ENCODE data around the gene CCDC169. TPM values are rescaled to one million over a fixed set of nuclear protein-coding genes. Genes with fewer than 3 reads are reported as not detected.

CCDC169 gene
- total RNA-seq, 2 donors from 2014 or later = not detected

DNA sequence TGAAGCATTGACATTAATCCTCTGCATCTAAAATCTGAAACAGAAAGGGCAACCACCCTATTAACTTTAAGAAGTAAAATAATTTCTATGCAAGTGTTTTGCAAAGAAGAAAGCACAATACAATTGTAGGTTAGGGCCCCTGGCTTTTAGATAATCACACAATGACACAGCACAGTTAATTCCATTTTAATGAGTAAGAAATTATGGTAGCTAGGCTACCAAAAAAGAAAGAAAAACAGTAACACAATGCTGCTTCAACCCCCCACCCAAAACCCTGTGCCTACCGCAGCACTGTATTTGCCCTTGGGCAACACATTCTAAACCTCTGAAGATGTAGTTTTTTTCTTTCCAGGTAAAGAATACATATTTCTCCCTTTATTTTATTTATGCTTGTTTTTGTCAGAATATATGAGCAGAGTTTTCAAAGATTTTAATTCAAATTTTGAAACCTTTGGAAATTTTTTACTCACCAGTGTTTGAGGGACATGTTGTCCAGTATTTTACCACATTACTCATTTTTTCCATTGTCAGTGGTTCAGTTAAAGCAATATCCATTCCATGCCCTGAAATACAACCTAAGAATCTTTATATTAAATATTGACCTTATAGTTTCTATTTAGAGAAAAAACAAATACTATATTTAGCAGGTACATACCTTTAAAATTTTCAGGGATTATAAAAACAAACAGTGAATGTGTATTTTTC lies 104.3 kb downstream of the CCDC169 start:
- ATAC-seq = no peak
- peaks cover 3% of the 10 kb centered on the region for H3K4me1 Mint-ChIP-seq
- no peaks in the 10 kb centered on the region for H3K9me3 ChIP-seq (ENCODE audit: control insufficient read depth, low read length, poor library complexity, severe bottlenecking)
- peaks cover 2% of the 10 kb centered on the region for H3K36me3 Mint-ChIP-seq (ENCODE audit: low read depth)
- H3K27ac Mint-ChIP-seq = no peak overlapping the region
- no peak overlapping the region for H3K4me3 Mint-ChIP-seq
- peaks cover 21% of the 10 kb centered on the region for H3K27me3 Mint-ChIP-seq
- no peak for DNase-seq

GRCh38 chr13:36192166-36192565 lies 105.4 kb downstream of the CCDC169 start:
- H3K4me1 Mint-ChIP-seq = peaks cover 2% of the 10 kb centered on the region
- no peak overlapping the region for H3K4me3 Mint-ChIP-seq
- peaks cover 12% of the 10 kb centered on the region for H3K27me3 Mint-ChIP-seq
- peaks cover 2% of the 10 kb centered on the region for H3K36me3 Mint-ChIP-seq (ENCODE audit: low read depth)
- DNase-seq (no peak), ATAC-seq (no peak)
- H3K27ac Mint-ChIP-seq = no peak overlapping the region
- no peaks in the 10 kb centered on the region for H3K9me3 ChIP-seq (ENCODE audit: control insufficient read depth, low read length, poor library complexity, severe bottlenecking)

DNA sequence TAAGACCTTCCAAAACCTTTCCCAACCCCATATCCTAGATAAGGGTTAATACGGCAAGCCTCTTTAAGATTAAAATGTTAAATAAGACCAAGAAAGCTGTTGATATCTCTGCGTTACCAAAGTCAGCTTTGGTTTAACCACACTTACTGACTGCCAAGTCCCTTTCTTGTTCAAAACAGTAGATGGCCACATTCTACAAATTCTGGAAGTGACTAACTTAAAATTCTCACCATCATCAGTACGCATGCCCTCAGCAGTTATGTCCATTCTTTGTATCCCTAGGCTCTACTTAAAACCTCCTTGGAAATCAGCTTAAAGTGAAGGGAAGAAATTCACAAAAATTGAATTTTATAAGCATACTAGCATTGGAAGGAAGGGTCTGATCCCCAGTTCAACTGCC lies 106.8 kb downstream of the CCDC169 start:
- peaks cover 2% of the 10 kb centered on the region for H3K36me3 Mint-ChIP-seq (ENCODE audit: low read depth)
- no peak overlapping the region for H3K4me3 Mint-ChIP-seq
- no peaks in the 10 kb centered on the region for H3K4me1 Mint-ChIP-seq
- peaks cover 7% of the 10 kb centered on the region for H3K27me3 Mint-ChIP-seq
- H3K9me3 ChIP-seq (ENCODE audit: control insufficient read depth, low read length, poor library complexity, severe bottlenecking) = no peaks in the 10 kb centered on the region
- ATAC-seq = no peak
- H3K27ac Mint-ChIP-seq = no peak overlapping the region
- no peak for DNase-seq

DNA sequence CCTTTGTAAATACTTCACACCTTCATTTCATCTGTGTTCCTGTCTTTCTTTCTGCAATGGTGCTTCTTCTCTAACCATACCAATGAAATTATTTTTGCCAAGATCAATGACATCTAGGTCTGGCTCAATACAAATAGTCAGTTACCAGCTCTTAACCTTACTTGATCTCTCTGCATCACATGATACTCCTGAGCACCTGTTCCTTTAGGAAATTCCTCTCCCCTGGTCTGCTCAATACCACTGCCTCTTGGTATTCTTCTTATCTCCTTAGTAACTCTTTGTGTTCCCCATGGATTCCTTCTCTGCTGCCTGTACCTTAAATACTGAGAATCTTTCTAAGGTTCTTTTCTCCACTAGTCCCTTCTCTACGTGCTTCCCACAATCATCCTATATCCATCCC lies 109.2 kb downstream of the CCDC169 start:
- H3K9me3 ChIP-seq (ENCODE audit: control insufficient read depth, low read length, poor library complexity, severe bottlenecking) = no peaks in the 10 kb centered on the region
- H3K27ac Mint-ChIP-seq = no peak overlapping the region
- no peaks in the 10 kb centered on the region for H3K4me1 Mint-ChIP-seq
- no peak overlapping the region for H3K4me3 Mint-ChIP-seq
- DNase-seq (no peak), ATAC-seq (no peak)
- H3K27me3 Mint-ChIP-seq = peaks cover 7% of the 10 kb centered on the region
- peaks cover 2% of the 10 kb centered on the region for H3K36me3 Mint-ChIP-seq (ENCODE audit: low read depth)

- no peak for DNase-seq
- Mint-ChIP-seq H3K27me3 (peaks cover under 1% of the 10 kb centered on the region), H3K36me3 (ENCODE audit: low read depth) (no peaks in the 10 kb centered on the region), H3K4me3 (no peak overlapping the region), H3K27ac (no peak overlapping the region), H3K4me1 (no peaks in the 10 kb centered on the region)
- H3K9me3 ChIP-seq (ENCODE audit: control insufficient read depth, low read length, poor library complexity, severe bottlenecking) = no peaks in the 10 kb centered on the region
- ATAC-seq = no peak
These were observed 113.7 kb downstream of the CCDC169 start for GRCh38 chr13:36183901-36184300.

Other genes with a start within 250 kb of the CCDC169 start
- gene DCLK1, start 166.4 kb downstream of the CCDC169 start, total RNA-seq = not detected
- gene SOHLH2, start 83.3 kb downstream of the CCDC169 start, total RNA-seq = not detected
- gene SPART, start 48.6 kb upstream of the CCDC169 start, total RNA-seq = 10 to 100 TPM; 25.6 to 34.8 TPM
- gene CCNA1, start 134.7 kb upstream of the CCDC169 start, total RNA-seq = not detected

Data from T-helper 17 cell (primary cell).